ENCODE measurements around the gene CA12.

CA12 gene

DNA sequence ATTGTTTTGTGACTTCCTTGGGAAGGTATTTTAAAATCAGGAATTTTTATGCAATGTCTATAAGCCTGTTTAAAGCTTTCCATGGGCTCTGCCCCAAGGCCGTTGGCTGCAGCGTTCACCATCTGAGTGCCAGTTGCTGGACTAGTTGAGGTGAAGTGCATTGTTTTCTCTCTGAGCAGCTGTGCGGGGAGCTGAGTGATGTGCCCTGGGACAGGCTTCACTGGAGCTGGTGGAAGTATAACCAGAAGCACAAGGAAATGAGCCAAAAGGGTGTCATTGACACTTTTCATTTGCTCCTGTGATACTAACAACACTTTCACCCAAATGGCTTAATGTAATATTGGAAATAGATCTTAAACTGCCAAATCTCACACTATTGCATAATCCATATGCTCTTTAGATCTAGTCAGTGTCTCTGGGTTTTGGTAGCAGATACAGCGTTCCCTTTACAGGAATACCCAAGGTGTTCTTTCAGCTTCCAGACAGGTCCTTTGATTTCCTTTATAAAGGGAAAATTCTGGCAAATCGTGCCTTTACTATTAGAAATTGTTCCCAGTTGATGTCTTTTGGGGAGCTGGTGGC, 75.1 kb downstream of the CA12 start:
- no peak for DNase-seq (ENCODE audit: low read depth)

DNA sequence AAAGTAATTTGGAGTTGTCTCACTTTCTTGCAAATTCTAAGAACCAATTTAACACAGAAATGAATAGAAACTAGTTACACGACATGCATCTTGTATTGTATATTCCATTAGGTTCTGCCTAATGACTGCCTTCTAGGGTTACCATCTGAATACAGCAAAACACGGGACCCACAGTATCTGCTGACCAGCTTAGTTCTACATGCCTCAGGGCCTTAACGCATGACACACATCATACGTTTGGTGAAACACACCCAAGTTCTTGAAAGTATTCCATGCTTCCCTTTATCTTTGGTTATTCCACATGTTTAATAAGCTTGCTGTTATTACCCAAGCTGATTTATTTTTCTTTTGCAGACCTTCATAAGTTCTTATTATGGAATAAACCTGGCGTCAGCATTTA, 76.4 kb downstream of the CA12 start:
- no peak for DNase-seq (ENCODE audit: low read depth)

DNA sequence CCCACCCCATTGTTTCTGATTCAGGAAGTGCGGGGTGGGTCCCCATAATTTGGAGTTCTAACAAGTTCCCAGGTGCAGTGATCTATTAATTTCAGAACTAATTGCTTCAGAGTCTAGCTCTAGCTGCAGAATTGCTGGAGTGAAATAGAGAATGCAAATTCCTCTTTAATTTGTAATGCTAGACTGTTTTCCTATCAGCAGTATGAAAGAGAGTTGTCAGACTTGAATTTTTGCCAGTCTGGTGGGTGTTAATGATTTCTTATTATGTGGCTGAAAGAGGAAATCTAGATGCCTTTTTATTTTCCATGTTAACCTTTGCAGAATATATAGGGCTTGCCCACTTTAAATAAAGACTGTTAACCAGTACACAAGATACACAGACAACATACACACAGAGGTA, 80.6 kb downstream of the CA12 start:
- no peak for DNase-seq (ENCODE audit: low read depth)

- DNase-seq (ENCODE audit: low read depth): no peak
Measured at GRCh38 chr15:63299943-63300575, 81.6 kb downstream of the CA12 start.

DNA sequence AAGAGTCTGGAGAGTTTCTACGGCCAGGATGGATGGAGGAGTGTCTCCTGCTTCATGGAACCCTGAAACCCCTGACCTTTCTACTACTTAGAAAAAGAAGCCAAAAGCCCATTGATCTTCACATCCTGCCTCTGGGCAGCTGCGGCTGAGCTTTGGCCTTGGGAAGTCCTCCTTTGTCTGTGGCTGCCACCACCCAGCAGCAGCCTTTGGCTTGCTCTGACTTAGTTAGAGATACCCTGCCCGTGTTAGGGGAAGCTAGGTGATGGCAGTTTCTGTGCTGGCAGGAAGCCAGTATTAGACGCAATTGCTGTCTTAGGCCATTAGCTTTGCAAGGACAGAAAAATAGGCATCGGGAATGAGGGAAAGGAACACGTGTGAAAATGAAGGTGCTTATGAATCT, 85.5 kb downstream of the CA12 start:
- DNase-seq (ENCODE audit: low read depth): no peak

- DNase-seq (ENCODE audit: low read depth): no peak
Measured at GRCh38 chr15:63295341-63295740, 86.3 kb downstream of the CA12 start.

DNA sequence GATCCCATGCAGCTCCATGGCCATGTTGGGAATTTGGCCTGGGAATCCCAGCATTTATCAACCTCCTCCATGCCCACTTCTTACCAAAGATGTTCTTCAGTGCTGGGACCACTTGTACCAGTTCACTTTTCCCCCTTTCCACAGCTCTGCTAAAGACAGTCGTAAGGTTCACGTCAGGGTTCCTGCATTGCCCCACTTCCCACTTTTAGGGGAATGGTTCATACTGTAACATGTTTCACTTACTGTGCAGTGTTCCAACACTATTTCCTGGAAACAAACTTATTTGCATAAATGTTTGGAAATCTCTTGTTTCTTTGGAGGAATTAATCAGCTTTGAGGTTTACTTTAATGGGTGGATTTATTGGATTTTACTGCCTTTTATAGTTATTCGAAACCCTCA, 87.3 kb downstream of the CA12 start:
- DNase-seq (ENCODE audit: low read depth): no peak

DNA sequence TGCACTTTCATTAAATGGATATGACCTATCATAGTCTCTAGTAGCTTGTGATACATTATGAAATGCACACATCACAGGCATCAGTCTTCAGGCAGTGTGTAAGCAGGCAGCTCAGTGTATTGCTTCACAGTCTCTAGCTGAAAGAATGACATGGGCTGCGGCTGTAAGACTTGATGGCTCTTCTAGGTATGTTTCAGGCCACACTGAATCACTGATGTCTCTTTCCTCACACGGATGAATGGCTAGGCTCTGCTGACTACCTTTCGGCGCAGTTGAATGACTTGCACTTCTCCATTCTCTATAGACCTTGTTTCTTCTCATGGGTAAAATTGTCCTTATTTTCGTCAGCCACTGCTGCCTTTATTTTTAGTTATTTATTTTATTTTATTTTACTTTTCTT, 88.9 kb downstream of the CA12 start:
- no peak for DNase-seq (ENCODE audit: low read depth)

DNA sequence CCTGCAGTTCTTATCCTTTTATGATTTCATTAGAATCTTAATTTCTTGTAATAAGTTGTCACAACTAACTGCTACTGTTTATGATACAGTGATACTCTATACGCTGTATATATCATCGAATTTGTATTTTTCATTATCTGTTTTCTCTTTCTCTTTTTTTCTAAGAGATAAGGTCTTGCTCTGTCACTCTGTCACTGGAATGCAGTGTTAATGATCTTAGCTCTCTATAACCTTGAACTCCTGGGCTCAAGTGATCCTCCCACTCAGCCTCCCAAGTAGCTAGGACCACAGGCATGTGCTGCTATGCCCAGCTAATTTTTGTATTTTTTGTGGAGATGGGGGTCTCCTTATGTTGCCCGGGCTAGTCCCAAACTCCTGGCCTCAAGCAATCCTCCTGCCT, 89.4 kb downstream of the CA12 start:
- no peak for DNase-seq (ENCODE audit: low read depth)

- peak; percentile 81 for DNase-seq (ENCODE audit: low read depth)
Measured at GRCh38 chr15:63291507-63291906, 90.1 kb downstream of the CA12 start.

DNA sequence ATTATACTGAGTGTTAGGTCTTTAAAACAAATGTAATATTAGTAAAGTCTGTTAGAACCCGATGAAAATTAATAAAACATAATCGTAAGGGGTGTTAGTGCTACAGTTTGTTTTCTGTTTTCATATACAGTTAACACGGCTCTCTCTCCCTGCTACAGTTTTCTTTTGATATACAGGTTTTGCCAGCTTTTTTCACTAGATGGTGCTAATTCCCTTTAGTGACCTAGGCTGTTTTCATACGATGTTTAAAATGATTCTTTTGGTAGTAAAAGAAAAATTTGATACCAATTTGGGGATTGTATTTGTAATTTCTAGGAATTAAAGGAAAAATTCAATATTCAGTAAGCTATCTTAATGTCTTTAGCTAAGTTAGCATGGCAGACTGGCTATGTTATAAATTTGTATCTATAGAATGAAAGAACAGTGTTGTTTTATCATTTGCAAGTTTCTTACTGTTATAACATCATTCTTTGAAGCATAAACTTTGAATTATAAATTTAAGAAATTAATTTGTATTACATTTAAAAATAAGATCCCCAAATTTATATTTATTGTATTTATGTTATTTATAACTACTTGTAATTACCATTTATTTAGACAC, 92.8 kb downstream of the CA12 start:
- DNase-seq (ENCODE audit: low read depth): peak; percentile 77

- DNase-seq (ENCODE audit: low read depth): no peak
Measured at GRCh38 chr15:63288342-63288741, 93.3 kb downstream of the CA12 start.

DNA sequence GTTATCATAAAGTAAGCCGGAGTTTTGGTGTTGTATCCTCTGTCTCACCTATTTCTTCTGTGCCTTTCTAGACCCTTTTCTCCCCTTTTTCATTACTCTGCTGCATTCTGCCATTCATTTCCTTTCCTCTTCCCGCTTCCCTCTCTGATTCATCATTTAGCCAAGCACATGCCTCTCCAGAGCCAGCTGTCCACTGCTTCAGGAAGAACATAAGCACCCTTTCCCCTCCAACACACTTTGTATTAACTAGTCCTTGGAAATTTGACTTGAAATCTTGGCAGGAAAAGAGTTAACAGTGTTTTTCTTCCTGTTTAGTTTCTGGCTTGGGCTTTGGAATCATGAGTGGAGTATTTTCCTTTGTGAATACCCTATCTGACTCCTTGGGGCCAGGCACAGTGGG, 94.5 kb downstream of the CA12 start:
- peak; percentile 30 for DNase-seq (ENCODE audit: low read depth)

DNA sequence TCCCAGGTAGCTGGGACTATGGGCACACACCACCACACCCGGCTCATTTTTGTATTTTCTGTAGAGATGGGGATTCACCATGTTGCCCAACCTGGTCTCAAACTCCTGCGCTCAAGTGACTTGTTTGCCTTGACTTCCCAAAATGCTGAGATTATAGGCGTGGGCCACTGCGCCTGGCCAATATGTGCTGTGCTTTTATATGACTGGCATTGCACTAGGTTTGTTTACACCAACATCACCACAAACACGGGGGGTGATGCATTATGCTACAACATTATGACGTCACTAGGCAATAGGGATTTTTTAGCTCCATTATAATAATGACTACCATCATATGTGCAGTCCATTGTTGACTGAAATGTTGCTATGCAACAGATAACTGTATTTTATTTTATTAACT, 97.3 kb downstream of the CA12 start:
- DNase-seq (ENCODE audit: low read depth): no peak

- no peak for DNase-seq (ENCODE audit: low read depth)
Measured at GRCh38 chr15:63283126-63283525, 98.5 kb downstream of the CA12 start.

DNA sequence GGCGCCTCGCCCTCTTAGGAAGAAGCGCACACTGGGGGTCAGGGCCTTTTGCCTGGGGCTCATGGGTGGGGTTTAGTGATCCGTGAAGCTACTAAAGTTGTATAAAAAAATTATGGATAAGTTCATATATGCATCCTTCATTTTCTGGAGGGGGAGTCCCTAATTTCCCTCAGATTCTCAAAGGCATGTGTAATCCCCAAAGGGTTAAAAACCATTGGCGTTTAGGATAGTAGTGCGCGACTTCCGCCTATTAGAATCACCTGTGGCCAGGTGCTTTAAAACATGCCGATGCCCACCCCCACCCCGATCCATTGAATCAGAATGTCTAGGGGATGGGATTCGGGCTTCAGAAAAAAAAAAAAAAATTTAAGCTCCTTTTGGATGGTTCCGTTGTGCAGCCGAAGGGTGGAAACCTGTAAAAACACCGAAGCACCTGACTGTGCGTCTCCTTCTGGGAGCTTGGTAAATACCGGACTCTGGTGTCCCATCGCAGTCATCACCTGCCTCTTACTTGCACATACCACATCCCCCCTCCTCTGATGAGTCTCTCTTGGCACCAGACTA, 103.7 kb downstream of the CA12 start:
- peak; percentile 40 for DNase-seq (ENCODE audit: low read depth)

DNA sequence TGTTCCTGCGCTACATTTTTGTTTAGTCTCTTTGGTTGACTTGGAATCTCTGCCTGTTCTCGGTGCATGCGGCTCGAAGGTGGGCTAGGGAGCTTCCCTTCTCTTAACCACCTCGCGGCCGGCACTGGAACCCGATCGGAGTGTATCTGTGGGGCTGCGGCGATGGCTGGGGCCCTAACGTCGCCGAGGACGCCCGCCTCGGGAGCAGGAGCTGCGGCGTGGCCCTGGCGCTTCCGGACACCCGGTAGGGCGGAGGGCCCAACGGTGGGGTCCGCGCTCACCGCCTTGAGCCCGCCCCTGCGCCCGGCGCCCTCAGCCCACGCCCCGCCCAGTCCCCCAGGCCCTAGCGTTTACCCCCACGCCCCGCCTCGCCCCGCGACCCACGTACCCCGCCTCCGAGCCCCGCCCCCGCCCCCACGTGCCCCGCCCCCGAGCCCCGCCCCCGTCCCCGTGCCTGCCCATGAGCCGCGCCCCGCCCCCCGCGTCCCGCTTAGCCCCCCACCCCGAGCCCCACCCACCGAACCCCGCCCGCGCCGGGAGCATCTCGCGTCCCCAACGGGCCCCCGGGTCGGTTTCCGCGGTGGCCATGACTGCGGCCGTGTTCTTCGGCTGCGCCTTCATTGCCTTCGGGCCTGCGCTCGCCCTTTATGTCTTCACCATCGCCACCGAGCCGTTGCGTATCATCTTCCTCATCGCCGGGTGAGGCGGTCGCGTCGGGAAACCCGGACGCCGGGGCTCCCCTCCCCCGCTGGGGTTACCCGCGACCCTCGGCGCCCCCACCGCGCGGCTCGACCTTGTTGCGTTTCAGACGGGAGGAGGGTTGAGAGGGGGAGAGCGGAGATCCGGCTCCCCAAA, 104.4 kb downstream of the CA12 start, which contains the start of gene APH1B:
APH1B (plus strand) TSS at position 568 of the 855 bp plus-strand sequence; CDS start at position 587, 19 bp downstream.
- peak; percentile 76 for DNase-seq (ENCODE audit: low read depth)

DNA sequence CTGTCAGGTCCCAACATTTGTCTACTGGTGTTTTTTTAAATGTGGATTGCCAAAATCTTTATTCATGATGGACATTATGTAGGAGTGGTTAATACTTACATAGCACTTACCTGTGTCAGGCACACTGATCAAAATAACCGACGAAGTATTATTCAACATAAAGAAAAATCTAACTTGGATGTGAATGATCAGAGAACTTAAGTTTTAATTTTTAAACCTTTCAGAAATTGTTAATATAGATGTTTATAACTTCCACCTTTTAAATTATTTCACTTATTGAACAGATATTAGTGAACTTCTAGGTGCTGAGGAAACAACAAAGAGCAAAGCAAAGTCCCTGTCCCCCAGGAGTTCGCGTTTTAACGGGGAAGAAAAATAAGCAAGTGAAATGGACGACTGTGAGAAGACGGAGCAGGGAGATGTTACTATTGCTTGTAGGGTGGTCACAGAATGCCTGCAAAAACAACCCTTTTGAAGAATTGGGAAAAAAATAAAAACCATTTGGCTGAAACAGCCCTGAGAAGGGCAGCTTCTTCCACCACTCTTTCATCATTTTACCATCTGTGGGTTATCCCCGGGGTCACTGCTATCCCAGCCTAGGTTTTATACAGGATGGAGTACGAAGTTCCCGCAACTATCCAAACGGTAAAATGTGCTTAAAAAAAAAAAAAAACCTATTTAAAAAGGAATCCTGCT, 105.2 kb downstream of the CA12 start:
- DNase-seq (ENCODE audit: low read depth): no peak

DNA sequence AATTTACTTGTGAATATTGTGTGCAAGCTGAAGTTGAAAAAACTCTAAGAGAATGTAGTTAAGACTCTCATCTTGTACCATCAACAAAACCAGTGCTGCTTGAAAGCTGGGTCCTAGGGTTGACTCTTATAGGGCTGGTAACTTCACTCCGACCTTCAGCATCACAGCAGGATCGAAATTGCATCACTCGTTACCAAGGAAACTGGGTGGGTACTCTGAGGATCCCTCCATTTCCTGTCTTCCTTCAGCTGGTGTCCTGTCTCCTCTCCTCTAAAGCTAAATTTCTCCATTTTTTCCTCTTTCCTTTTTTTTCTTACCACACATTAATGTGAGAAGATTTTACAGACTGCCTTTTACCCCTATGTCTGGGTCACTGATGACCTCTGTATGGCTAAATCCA, 107.2 kb downstream of the CA12 start:
- DNase-seq (ENCODE audit: low read depth): no peak

Data from ELR (cell line).